Activated CD4-positive, alpha-beta T cell treated with anti-CD3 and anti-CD28 coated beads, Interleukin-2, Interleukin-6, amounts not matched to agents 100 ng/mL and 50 ng/mL, durations not matched to agents 16 hours and 8 hours (primary cell): ENCODE results near the gene ADAMTS17.

ENCODE experiments used
- DNase-seq: peaks from one replicate; pipeline ENCODE4 v3.0.0-alpha.2; 2020

The ADAMTS17 gene

GRCh38 chr15:100247228-100248225 lies 94.2 kb downstream of the ADAMTS17 start:
- no peak for DNase-seq

- no peak for DNase-seq
These were observed 95.9 kb downstream of the ADAMTS17 start for GRCh38 chr15:100245855-100246254.

GRCh38 chr15:100245487-100245820 lies 96.3 kb downstream of the ADAMTS17 start:
- DNase-seq = no peak

- DNase-seq = no peak
These were observed 96.8 kb downstream of the ADAMTS17 start for GRCh38 chr15:100244796-100245486.

- no peak for DNase-seq
These were observed 98.8 kb downstream of the ADAMTS17 start for GRCh38 chr15:100242989-100243388.

GRCh38 chr15:100241572-100242482 lies 99.9 kb downstream of the ADAMTS17 start:
- peak; percentile 17 for DNase-seq

- no peak for DNase-seq
These were observed 104.6 kb downstream of the ADAMTS17 start for GRCh38 chr15:100236981-100237720.

- no peak for DNase-seq
These were observed 106.7 kb downstream of the ADAMTS17 start for GRCh38 chr15:100235030-100235617.

- no peak for DNase-seq
These were observed 107.4 kb downstream of the ADAMTS17 start for GRCh38 chr15:100234158-100235029.

- DNase-seq = no peak
These were observed 111.0 kb downstream of the ADAMTS17 start for GRCh38 chr15:100230784-100231183.

- no peak for DNase-seq
These were observed 112.3 kb downstream of the ADAMTS17 start for GRCh38 chr15:100229181-100230163.

- no peak for DNase-seq
These were observed 114.0 kb downstream of the ADAMTS17 start for GRCh38 chr15:100227781-100228180.

GRCh38 chr15:100226107-100226506 lies 115.7 kb downstream of the ADAMTS17 start:
- DNase-seq = no peak

GRCh38 chr15:100224206-100225185 lies 117.3 kb downstream of the ADAMTS17 start:
- DNase-seq = no peak

GRCh38 chr15:100222349-100222715 lies 119.4 kb downstream of the ADAMTS17 start:
- DNase-seq = no peak

- no peak for DNase-seq
These were observed 120.1 kb downstream of the ADAMTS17 start for GRCh38 chr15:100221471-100222348.
